ENCODE results near the gene EPHA4. TPM values are rescaled to one million over a fixed set of nuclear protein-coding genes. Genes with fewer than 3 reads are reported as not detected.

The EPHA4 gene
- total RNA-seq, 1 donor from 2014 or later: 30.1 TPM

DNA sequence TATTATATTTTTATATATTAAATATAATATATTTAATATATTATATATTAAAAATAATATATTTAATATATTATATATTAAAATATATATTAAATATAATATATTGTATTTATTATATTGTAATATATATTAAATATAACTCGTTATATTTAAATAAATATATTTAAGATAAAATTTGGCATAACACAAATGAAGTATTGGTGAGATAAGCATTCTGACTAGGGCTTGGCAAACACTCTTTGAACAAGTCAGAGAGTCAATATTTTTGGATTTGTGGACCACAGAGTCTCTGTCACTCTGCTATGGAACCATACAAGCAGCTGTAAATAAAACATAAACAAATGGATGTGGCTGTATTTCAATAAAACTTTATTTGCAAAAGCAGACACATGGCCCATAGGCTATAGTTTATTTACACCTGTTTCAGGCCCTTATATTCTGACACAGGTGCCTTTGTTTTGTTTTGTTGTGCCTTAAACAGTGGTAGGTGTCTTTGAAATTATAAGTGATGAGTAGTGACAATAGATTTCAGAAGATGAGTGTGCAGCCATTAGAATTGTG is 190.1 kb downstream of the EPHA4 start:
- Histone ChIP-seq H3K27ac (ENCODE audit: low read depth, low read length) (no peak overlapping the region), H3K27me3 (ENCODE audit: insufficient read depth, low read length) (no peaks in the 10 kb centered on the region), H3K9me3 (ENCODE audit: insufficient read depth, low read depth, low read length) (no peaks in the 10 kb centered on the region), H3K79me2 (ENCODE audit: insufficient read depth, low read length) (no peaks in the 10 kb centered on the region), H3K4me1 (ENCODE audit: insufficient read depth, low read length) (no peaks in the 10 kb centered on the region), H2AFZ (ENCODE audit: low read depth, low read length) (no peak overlapping the region), H4K20me1 (ENCODE audit: insufficient read depth, low read length) (no peaks in the 10 kb centered on the region), H3K9ac (ENCODE audit: low read length) (no peak overlapping the region), H3K4me2 (ENCODE audit: low read length) (no peak overlapping the region), H3K4me3 (ENCODE audit: insufficient read depth, low read depth, low read length) (no peak overlapping the region), H3K36me3 (ENCODE audit: insufficient read depth, low read length) (no peaks in the 10 kb centered on the region)
- H3K27ac Mint-ChIP-seq (ENCODE audit: unreplicated experiment): no peak overlapping the region
- no peak overlapping the region for H3K4me3 Mint-ChIP-seq (ENCODE audit: unreplicated experiment)
- no peaks in the 10 kb centered on the region for H3K36me3 Mint-ChIP-seq (ENCODE audit: low read depth, unreplicated experiment)
- H3K27me3 Mint-ChIP-seq (ENCODE audit: low read depth, unreplicated experiment): no peaks in the 10 kb centered on the region
- DNase-seq (ENCODE audit: low read depth) (no peak), FAIRE-seq (no peak)
- H3K9me3 Mint-ChIP-seq (ENCODE audit: unreplicated experiment): no peaks in the 10 kb centered on the region
- H3K4me1 Mint-ChIP-seq (ENCODE audit: low read depth, unreplicated experiment): peaks cover 1% of the 10 kb centered on the region
- TF ChIP-seq EZH2 (IDR thresholded peaks at IDR 0.05; ENCODE audit: insufficient read depth, low read length): no peak
- TF ChIP-seq, protein P1, sequence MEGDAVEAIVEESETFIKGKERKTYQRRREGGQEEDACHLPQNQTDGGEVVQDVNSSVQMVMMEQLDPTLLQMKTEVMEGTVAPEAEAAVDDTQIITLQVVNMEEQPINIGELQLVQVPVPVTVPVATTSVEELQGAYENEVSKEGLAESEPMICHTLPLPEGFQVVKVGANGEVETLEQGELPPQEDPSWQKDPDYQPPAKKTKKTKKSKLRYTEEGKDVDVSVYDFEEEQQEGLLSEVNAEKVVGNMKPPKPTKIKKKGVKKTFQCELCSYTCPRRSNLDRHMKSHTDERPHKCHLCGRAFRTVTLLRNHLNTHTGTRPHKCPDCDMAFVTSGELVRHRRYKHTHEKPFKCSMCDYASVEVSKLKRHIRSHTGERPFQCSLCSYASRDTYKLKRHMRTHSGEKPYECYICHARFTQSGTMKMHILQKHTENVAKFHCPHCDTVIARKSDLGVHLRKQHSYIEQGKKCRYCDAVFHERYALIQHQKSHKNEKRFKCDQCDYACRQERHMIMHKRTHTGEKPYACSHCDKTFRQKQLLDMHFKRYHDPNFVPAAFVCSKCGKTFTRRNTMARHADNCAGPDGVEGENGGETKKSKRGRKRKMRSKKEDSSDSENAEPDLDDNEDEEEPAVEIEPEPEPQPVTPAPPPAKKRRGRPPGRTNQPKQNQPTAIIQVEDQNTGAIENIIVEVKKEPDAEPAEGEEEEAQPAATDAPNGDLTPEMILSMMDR (IDR thresholded peaks at IDR 0.05; ENCODE audit: insufficient read depth, low read depth, low read length): no peak

DNA sequence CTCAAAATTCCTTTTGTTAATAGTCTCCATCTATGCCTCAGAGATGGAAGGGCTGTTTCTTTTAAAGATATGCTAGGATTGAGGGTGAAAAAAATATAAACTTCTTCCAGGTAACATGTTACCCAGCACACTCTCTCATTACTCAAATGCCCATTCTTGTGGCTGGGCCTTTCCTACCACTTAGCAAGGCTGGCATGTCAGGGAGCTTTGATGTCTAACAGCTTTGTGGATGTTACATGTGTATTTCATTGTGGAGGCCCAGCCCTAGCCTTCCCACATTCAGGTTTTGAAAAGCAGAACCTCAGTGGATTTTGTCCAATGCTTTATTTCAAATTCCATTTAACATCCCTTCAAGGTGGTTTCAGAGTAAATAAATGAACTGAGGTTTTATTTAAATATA is 191.4 kb downstream of the EPHA4 start:
- H3K4me1 Mint-ChIP-seq (ENCODE audit: low read depth, unreplicated experiment): peaks cover 1% of the 10 kb centered on the region
- Histone ChIP-seq H3K9me3 (ENCODE audit: insufficient read depth, low read depth, low read length) (no peaks in the 10 kb centered on the region), H3K79me2 (ENCODE audit: insufficient read depth, low read length) (no peaks in the 10 kb centered on the region), H3K36me3 (ENCODE audit: insufficient read depth, low read length) (no peaks in the 10 kb centered on the region), H4K20me1 (ENCODE audit: insufficient read depth, low read length) (no peaks in the 10 kb centered on the region), H3K4me2 (ENCODE audit: low read length) (no peak overlapping the region), H2AFZ (ENCODE audit: low read depth, low read length) (no peak overlapping the region), H3K27me3 (ENCODE audit: insufficient read depth, low read length) (no peaks in the 10 kb centered on the region), H3K4me3 (ENCODE audit: insufficient read depth, low read depth, low read length) (no peak overlapping the region), H3K9ac (ENCODE audit: low read length) (no peak overlapping the region), H3K4me1 (ENCODE audit: insufficient read depth, low read length) (no peaks in the 10 kb centered on the region), H3K27ac (ENCODE audit: low read depth, low read length) (no peak overlapping the region)
- TF ChIP-seq, protein P1 (IDR thresholded peaks at IDR 0.05; ENCODE audit: insufficient read depth, low read depth, low read length): no peak
- TF ChIP-seq EZH2 (IDR thresholded peaks at IDR 0.05; ENCODE audit: insufficient read depth, low read length): no peak
- no peak overlapping the region for H3K27ac Mint-ChIP-seq (ENCODE audit: unreplicated experiment)
- no peaks in the 10 kb centered on the region for H3K27me3 Mint-ChIP-seq (ENCODE audit: low read depth, unreplicated experiment)
- FAIRE-seq (no peak), DNase-seq (ENCODE audit: low read depth) (no peak)
- no peaks in the 10 kb centered on the region for H3K36me3 Mint-ChIP-seq (ENCODE audit: low read depth, unreplicated experiment)
- no peaks in the 10 kb centered on the region for H3K9me3 Mint-ChIP-seq (ENCODE audit: unreplicated experiment)
- no peak overlapping the region for H3K4me3 Mint-ChIP-seq (ENCODE audit: unreplicated experiment)

DNA sequence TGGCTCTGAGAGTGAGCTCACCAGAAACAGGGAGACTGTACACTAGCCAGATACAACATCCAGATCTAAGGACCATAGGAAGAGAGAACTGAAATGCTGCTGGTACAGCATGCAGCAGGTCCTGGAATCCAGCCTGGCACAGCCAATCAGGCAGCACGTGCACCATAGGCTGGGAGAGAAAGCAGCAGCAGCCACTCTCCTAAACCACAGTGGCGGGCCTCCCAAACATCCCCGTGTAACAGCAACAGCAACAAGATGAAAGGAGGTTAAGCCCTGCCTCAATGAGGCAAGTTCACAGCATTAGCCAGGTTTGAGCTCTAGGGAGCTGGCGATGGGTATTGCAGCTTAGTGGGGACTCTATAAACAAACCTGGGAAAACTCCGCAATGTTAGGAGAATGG is 192.0 kb downstream of the EPHA4 start:
- no peaks in the 10 kb centered on the region for H3K36me3 Mint-ChIP-seq (ENCODE audit: low read depth, unreplicated experiment)
- no peaks in the 10 kb centered on the region for H3K9me3 Mint-ChIP-seq (ENCODE audit: unreplicated experiment)

More for the DNA sequence above, 192.0 kb downstream of the EPHA4 start:
- Histone ChIP-seq H4K20me1 (ENCODE audit: insufficient read depth, low read length) (no peaks in the 10 kb centered on the region), H3K27me3 (ENCODE audit: insufficient read depth, low read length) (no peaks in the 10 kb centered on the region), H3K9me3 (ENCODE audit: insufficient read depth, low read depth, low read length) (no peaks in the 10 kb centered on the region), H3K9ac (ENCODE audit: low read length) (no peak overlapping the region), H3K4me2 (ENCODE audit: low read length) (no peak overlapping the region), H2AFZ (ENCODE audit: low read depth, low read length) (no peak overlapping the region), H3K4me3 (ENCODE audit: insufficient read depth, low read depth, low read length) (no peak overlapping the region), H3K27ac (ENCODE audit: low read depth, low read length) (no peak overlapping the region), H3K36me3 (ENCODE audit: insufficient read depth, low read length) (no peaks in the 10 kb centered on the region), H3K4me1 (ENCODE audit: insufficient read depth, low read length) (no peaks in the 10 kb centered on the region), H3K79me2 (ENCODE audit: insufficient read depth, low read length) (no peaks in the 10 kb centered on the region)
- Mint-ChIP-seq H3K27ac (ENCODE audit: unreplicated experiment) (no peak overlapping the region), H3K4me3 (ENCODE audit: unreplicated experiment) (no peak overlapping the region), H3K4me1 (ENCODE audit: low read depth, unreplicated experiment) (peaks cover 1% of the 10 kb centered on the region), H3K27me3 (ENCODE audit: low read depth, unreplicated experiment) (no peaks in the 10 kb centered on the region)
- DNase-seq (ENCODE audit: low read depth) (no peak), FAIRE-seq (no peak)
- TF ChIP-seq EZH2 (IDR thresholded peaks at IDR 0.05; ENCODE audit: insufficient read depth, low read length): no peak
- TF ChIP-seq, protein P1 (IDR thresholded peaks at IDR 0.05; ENCODE audit: insufficient read depth, low read depth, low read length): no peak
